Activated CD8-positive, alpha-beta memory T cell treated with anti-CD3 and anti-CD28 coated beads for 48 hours (primary cell): ENCODE data around the gene CHMP4B.

ENCODE experiments used
- DNase-seq, 3 experiments: peaks; one replicate each; pipeline ENCODE4 v3.0.0-alpha.2; 2020; ENCODE audit warnings: low read depth in 2 of 3, low spot score in 2 of 3

CHMP4B gene

DNA sequence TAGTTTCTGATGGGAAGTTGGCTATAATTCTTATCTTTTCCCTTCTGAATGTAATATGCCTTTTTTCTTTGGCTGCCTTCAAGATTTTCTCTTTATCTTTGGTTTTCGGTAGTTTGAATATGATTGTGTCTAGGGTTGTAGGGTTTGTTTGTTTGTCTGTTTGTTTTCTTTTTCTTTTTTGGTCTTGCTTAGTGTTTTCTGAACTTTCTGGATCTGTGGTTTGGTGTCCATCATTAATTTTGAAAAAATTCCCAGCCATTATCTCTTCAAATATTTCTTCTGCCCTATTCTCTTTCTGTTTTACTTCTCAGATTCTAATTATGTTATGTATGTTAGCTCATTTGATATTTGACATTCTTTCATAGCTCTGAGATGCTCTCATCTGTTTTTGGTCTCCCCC, 79.4 kb downstream of the CHMP4B start:
- DNase-seq, result no peak

DNA sequence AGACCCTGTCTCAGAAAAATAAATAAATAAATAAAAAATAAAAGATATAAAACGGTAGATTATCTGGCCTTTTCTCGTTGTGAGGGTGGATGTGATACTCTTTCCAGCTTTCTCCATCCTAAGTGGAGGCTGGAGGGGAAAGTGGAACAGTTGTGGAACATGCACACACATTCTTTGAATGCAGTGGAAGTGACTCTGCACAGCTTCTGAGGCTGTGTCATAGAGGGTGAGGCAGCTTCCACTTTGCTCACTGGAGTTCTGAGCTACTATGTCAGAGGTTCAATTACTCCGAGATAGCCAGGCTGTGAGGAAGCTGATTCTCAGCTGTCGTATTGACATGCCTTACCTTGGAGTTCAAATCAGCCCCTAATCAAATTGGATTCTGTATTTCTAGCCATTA, 82.2 kb downstream of the CHMP4B start:
- no peak for DNase-seq

DNA sequence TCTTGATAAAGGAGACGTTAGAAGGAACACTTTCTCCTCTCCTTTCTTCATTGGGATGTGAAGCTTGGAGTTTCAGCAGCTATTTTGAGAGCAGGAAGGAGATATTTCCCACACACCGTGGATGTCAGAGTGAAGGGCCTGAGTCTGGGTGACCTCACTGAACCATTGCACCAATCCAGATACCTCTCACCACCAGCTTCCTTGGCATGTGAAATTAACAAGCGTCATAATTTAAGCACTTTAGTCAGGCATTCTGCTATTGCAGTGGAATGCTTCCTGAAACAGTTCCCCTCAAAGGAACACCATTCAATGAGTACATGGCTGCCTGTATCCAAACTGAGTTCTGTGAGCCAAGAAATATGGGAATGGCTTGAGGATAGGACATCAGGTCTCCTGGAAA, 83.7 kb downstream of the CHMP4B start:
- DNase-seq, result no peak

DNA sequence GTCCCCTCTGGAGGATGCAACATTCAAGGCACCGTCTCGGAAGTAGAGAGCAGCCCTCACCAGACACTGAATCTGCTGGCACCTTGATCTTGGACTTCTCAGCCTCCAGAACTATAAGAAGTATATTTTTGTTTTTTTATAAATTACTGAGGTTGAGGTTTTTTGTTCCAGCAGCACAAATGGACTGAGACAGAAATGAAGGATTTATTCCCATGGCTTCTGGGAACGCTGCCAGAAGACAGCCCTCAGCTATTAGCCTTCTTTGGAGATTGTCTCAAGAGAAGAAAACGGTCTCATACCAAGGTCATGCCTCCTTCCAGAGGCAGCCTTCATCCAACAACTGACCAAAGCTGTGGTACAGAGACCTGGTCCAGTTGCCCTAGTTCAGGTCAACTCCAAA, 85.4 kb downstream of the CHMP4B start:
- no peak for DNase-seq

DNA sequence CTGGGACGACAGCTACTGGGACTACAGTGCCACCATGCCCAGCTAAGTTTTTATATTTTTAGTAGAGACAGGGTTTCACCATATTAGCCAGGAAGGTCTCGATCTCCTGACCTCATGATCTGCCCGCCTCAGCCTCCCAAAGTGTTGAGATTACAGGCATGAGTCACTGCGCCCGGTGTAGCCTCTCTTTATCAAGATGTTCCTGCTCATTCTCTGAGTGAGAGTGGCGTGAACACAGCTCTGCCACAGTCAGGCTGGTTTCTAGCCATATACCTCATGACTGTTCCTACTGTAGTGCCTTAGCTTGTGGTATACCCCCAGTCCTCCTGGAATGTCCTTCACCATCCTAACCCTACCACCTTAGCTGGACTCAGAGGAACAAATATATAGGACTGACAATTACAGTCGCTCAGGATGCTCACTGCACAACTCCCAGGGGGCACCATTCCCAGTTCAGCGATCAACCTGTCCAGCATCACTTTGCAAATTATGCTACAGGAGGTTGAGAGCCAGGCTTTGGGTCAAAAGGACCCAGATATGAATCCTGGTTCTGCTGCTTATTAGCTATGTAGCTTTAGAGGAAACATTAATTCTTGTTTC, 86.3 kb downstream of the CHMP4B start:
- DNase-seq, result no peak

DNA sequence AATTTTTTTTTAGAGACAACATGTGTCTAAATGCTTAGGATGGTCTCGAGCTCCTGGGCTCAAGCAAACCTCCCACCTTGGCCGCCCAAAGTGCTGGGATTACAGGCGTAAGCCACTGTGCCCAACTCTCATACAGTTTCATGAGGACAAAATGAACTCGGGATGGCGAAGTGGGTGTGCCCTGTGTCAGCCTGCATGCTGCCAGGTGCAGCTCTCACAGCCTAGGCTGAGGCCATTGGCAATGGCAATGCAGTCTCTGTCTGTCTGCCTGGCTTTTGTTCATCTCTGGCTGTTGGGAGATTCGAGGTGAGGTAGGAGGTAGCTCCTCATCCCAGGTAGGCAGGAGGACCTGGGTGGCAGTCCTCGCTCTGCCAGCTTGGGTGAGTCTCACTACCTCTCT, 88.0 kb downstream of the CHMP4B start:
- no peak for DNase-seq

DNA sequence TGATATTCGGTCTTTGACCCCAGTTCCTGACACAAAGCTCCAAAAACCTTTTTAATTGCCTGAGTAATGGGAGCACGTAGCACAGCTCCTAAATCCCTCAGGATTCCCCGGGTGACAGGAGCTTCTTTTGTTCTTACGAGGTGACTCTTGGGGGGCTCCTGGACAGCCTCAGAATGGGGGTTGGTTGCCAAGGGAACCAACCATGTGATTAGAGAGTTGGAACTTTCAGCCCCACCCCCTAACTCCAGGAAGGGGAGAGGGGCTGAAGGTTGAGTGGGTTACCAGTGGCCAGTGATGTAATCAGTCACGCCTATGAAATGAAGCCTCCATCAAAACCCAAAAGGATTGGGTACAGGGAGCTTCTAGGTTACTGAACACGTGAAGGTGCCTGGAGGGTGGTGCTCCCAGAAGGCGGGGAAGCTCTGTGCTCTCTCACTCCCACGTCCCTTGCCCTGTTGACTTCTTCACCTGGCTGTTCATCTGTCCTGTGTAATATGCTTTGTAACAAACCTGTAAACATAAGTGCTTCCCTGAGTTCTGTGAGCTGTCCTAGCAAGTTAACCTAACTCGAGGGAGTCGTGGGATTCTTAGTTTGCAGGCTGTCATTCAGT, 89.5 kb downstream of the CHMP4B start:
- DNase-seq, result no peak

DNA sequence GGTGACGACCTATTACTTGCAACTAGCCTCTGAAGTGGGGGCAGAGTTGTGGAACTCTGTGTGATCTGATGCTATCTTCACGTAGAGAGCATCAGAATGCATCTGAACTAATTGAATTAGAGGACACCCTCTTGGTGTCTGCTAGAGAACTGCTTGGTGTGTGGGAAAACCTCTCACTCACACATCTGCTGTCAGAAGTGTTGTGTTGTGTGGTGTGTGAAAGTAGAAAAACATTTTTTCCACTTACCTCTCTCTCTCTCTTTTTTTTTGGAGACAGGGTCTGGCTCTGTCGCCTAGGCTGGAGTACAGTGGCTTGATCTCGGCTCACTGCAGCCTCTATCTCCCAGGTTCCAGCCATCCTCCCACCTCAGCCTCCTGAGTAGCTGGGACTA, 90.0 kb downstream of the CHMP4B start:
- no peak for DNase-seq

DNA sequence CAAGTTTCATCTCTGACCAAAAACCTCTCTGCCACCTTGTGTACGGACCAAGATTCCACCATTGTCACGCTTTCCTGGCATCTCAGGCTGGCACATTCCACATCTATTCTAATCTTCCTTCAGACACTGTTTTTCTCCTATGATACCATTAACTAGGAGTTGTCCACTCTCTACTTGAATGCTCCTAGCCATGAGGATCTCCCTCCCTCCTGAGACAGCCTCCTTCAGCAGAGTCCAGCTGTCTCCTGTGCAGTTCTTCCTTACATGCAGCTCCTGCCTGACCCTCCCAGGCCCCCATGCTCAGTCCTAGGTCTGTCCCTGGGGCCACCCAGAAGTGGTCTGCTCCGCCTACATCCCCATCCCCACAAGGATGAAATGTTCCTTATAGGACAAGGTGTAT, 90.9 kb downstream of the CHMP4B start:
- DNase-seq, result no peak
